Measurements from ENCODE around the gene CERS4.
"Not testable (repeated sequence)": the region's sequence is repeated elsewhere in the genome, so short reads cannot be mapped to it uniquely, and the experiment has no call there.

CERS4 gene

DNA sequence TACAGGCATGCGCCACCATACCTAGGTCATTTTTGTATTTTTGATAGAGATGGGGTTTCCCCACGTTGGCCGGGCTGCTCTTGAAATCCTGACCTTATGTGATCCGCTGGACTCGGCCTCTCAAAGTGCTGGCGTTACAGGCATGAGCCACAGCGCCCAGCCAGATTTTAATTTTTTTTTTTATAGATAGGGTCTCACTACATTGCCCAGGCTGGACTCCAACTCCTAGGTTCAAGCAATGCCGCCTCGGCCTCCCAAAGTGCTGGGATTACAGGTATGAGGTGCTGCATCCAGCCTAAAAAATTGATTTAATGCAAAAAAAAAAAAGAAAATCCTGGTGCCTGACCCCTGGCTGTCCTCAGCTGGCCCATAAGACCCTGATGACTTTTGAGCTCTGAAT lies 24.9 kb upstream of the CERS4 start:
- DNase-seq (ENCODE audit: low read depth), result no peak
- TF ChIP-seq, protein P1, sequence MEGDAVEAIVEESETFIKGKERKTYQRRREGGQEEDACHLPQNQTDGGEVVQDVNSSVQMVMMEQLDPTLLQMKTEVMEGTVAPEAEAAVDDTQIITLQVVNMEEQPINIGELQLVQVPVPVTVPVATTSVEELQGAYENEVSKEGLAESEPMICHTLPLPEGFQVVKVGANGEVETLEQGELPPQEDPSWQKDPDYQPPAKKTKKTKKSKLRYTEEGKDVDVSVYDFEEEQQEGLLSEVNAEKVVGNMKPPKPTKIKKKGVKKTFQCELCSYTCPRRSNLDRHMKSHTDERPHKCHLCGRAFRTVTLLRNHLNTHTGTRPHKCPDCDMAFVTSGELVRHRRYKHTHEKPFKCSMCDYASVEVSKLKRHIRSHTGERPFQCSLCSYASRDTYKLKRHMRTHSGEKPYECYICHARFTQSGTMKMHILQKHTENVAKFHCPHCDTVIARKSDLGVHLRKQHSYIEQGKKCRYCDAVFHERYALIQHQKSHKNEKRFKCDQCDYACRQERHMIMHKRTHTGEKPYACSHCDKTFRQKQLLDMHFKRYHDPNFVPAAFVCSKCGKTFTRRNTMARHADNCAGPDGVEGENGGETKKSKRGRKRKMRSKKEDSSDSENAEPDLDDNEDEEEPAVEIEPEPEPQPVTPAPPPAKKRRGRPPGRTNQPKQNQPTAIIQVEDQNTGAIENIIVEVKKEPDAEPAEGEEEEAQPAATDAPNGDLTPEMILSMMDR (IDR thresholded peaks at IDR 0.05; ENCODE audit: control insufficient read depth, extremely low read depth, insufficient read depth), result no peak
- no peak overlapping the region for H3K4me3 ChIP-seq (ENCODE audit: low read depth, low read length)

DNA sequence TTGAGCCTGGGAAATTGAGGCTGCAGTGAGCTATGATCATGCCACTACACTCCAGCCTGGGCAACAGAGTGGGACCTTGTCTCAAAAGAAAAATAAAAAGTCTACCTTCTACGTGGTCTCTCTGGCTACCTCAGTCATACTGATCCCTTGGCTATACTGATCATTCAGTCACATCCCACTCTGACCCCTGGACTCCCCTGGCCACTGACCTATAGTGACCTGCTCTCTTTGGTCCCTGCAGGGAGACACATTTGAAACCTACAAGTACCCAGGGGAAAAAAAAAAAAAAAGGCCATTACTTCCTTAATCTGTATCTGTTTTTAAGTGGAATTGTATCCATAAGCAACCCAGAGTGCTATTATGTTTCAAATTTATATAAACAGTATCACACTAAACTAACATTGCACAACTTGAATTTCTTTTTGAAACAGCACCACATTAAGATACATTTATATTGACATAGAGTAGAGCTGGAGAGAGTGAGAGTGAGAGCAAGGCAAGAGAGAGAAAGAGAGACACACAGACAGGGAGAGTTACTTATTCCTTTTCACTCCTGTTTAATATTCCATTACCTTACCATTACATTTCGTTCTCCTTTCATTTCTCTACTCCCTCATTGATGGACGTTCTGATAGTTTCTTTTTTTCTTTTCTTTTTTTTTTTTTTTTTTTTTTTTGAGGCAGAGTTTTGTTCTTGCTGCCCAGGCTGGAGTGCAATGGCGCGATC lies 23.7 kb upstream of the CERS4 start:
- TF ChIP-seq, protein P1 (IDR thresholded peaks at IDR 0.05; ENCODE audit: control insufficient read depth, extremely low read depth, insufficient read depth), result no peak
- H3K4me3 ChIP-seq (ENCODE audit: low read depth, low read length), result no peak overlapping the region
- no peak for DNase-seq (ENCODE audit: low read depth)

DNA sequence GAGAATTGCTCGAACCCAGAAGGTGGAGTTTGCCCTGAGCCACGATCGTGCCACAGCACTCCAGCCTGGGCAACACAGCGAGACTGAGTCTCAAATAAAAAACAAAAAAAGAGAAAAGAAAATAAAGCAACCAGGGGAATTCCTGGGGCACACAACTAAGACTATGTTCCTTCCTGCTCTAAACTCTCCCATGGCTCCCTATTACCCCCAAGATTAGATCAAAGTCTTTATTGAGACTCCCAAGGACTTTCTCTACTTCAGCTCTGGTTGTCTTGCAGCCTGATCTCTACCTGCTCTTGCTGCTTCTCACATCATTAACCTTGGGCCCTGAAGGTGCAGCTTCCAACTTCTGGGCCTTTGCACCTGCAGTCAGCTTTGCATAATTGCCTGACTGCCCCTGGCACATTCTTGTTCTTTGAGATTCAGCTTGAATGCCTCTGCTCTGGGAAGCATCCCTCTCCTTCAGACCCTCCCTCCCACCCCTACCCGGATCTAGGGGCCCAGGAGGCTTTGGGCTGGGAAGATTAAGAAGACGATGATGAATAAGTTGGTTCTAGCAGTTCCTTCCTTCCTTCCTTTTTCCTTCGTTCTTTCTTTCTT lies 16.8 kb upstream of the CERS4 start:
- DNase-seq (ENCODE audit: low read depth), result no peak
- TF ChIP-seq, protein P1 (IDR thresholded peaks at IDR 0.05; ENCODE audit: control insufficient read depth, extremely low read depth, insufficient read depth), result no peak
- H3K4me3 ChIP-seq (ENCODE audit: low read depth, low read length), result no peak overlapping the region

DNA sequence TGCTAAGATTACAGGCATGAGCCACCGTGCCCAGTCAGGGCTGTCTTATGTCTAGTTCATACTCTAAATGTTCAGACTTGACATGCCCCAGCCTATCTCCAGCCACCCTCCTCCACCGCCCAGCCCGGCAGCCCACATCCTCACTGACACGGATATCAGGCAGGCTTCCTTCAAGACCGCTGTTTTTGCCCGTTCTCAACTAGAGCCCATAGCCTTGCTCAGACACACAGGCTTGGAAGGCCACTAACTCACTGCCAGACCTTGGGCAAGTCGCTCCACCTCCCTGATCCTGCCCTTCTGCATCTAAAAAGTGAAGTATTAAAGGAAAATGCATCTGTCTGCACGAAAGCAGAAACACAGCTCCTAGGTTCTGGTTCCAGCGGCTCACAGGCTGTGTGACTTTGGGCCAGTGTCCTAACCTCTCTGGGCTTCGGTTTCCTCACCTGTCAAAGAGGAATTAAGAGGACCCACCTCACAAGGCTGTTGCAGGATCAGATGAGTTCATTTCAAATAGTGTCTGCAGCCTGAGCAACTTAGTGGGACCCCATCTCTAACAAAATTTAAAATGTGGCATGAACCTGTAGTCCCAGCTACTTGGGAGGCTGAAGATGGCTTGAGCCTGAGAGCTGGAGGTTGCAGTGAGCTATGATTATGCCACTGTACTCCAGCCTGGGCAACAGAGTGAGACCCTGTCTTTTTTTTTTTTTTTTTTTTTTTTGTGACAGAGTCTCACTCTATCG lies 14.5 kb upstream of the CERS4 start:
- DNase-seq (ENCODE audit: low read depth), result no peak
- no peak overlapping the region for H3K4me3 ChIP-seq (ENCODE audit: low read depth, low read length)
- TF ChIP-seq, protein P1 (IDR thresholded peaks at IDR 0.05; ENCODE audit: control insufficient read depth, extremely low read depth, insufficient read depth), result no peak

DNA sequence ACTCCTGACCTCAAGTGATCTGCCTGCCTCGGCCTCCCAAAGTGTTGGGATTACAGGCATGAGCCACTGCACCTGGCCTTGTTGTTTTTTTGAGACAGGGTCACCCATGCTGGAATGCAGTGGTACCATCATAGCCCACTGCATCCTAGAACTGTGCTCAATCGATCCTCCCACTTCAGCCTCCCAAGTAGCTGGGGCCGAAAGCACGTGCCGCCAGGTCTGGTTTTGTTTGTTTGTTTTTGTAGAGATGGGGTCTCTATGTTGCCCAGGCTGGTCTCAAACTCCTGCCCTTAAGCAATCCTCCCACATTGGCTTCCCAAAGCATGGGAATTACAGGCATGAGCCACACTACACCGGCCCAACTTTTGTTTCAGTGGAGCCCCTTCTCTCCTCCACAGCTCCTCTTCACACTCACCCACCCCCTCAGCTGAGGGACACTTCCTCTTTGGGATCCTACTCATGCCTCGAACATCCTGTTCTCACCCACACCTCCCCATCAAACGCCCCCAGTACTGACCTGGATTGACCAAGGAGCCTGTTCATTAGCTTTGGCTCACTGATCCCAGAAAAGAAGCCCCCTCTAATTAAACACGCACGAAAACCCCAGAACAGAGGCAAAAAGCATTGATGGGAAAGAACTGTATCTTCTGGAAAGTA lies 12.8 kb upstream of the CERS4 start:
- H3K4me3 ChIP-seq (ENCODE audit: low read depth, low read length), result no peak overlapping the region
- DNase-seq (ENCODE audit: low read depth), result no peak
- TF ChIP-seq, protein P1 (IDR thresholded peaks at IDR 0.05; ENCODE audit: control insufficient read depth, extremely low read depth, insufficient read depth), result no peak

DNA sequence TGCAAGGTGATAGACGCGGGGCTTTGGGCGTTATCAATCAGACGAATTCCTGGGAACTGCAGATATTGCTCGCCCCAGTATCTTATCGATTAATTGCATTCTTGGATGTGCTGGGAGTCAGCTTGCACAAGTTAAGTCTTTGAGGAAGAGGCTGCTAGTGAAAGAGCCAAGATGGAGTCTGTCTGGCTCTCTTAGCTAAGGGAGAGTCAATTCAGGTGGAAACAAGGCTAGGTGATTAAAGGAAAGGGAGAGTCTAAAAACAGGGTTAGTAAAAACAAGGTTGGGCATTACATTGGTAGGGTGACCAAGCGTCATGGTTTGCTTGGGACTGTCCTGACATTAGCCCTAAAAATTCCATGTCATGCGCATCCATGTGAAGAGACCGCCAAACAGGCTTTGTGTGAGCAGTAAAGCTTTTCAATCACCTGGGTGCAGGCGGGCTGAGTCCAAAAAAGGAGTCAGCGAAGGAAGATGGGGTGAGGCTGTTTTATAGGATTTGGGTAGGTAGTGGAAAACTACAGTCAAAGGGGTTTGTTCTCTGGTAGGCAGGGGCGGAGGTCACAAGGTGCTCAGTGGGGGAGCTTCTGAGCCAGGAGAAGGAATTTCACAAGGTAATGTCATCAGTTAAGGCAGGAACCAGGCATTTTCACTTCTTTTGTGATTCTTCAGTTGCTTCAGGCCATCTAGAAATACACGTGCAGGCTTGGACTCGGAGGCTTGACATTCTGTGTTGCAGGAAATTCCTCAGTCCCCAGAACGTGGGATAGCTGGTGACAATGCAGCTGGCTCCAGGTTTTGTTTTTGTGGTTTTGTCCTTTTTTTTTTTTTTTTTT lies 5.7 kb upstream of the CERS4 start:
- not testable (repeated sequence) for DNase-seq (ENCODE audit: low read depth)

More for the DNA sequence above, 5.7 kb upstream of the CERS4 start:
- H3K4me3 ChIP-seq (ENCODE audit: low read depth, low read length), result not testable (repeated sequence)

Data from LNCaP clone FGC (cell line).